Stimulated activated CD8-positive, alpha-beta memory T cell treated with anti-CD3 and anti-CD28 coated beads, Interleukin-12 subunit alpha, Interleukin-12 subunit beta, amount 100 ng/mL, for 24 hours (primary cell): ENCODE results near the gene DLGAP4.

Experiments
- DNase-seq: peaks from one replicate; pipeline ENCODE4 v3.0.0-alpha.2; 2020; ENCODE audit errors: extremely low read depth

The DLGAP4 gene

DNA sequence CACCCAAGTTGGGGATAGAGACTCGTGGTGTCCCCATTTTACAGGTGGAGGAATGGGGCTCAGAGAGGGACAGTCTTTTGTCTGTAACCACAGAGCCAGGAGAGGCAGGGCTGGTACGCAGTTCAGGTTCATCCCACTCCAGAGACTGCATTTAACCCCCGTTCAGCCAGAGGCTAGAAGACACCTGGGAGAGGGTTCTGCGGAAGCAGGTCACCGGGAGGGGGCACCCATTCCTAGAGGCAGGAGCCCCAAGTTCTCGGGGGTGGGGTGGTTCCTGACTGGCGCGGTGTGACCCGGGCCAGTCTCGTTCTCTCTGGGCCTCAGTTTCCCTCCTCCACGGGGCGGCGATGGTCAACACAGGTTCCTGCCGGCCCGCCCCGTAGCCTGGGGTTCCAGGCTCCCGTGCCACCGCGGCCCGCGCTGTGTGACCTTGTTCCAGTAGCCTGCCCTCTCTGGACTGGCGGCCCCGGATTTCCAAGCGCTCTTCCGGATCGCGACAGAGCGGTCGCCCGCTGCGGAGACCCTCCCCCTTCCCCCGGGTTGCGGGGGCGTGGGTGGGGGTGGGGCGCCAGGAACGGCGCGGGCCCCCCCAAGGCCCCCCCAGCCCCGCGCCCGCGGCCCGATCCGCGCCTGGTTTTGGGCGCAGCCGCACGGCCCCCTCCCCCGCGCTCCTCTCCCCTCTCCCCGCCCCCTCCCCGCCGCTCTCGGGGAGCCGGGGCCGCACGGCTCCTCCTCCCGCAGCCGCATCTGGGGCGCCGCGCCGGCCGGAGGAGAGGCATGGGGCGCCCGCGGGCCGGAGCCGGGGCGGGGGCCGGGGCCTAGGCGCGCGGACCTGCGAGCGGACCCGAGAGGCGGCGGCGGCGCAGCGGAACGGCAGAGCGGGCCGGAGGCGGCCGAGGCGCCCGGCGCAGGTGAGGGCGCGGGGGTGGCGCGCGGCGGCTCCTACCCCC is at the start of gene DLGAP4:
TSS of gene DLGAP4 (plus strand) at position 738 of the 950 bp plus-strand sequence. CDS start 125,379 bp downstream, outside the sequence.
- DNase-seq, result no peak

- no peak for DNase-seq
Measured at GRCh38 chr20:36259177-36260061, 46.7 kb upstream of the DLGAP4 start.

DNA sequence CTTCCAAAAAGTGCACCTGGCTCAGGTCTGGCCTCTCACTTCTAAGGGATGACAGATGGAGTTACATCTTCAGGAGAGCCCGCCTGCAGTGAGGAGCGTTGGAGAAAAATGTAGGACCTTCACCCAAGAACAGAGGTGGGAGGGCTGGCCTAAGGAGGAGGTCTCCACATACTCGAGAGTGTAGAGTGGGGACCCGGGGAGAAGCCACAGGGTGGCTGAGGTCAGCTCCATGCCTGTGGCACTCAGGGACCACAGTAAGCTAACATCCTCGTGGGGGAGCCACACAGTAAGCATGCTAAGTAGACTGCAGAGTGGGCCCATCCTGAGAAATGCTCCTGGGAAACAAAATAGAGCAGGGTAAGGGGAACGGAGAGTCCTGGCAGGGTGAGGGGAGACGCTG is 45.8 kb upstream of the DLGAP4 start:
- DNase-seq, result no peak

- DNase-seq, result no peak
Measured at GRCh38 chr20:36261389-36262105, 44.6 kb upstream of the DLGAP4 start.

DNA sequence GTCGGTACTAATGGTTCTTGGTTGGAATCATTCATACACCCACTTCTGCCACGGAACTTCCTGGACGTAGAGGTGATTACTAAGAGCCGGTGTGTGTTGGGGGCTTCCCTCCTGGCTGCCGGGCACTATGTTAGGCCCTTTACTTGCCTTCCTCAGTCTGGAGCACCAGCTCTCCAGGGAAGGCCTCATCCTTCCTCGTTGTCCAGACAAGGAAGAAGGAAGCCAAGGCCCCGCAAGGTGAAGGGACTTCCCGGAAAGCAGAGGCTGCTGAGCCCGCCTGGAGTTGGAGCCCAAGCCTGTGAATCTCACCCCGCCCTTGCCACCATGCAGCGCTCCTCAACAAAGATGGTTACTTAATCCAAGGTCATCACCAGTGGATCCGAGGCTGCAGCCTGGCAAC is 43.7 kb upstream of the DLGAP4 start:
- no peak for DNase-seq

- no peak for DNase-seq
Measured at GRCh38 chr20:36264426-36265246, 41.5 kb upstream of the DLGAP4 start.

DNA sequence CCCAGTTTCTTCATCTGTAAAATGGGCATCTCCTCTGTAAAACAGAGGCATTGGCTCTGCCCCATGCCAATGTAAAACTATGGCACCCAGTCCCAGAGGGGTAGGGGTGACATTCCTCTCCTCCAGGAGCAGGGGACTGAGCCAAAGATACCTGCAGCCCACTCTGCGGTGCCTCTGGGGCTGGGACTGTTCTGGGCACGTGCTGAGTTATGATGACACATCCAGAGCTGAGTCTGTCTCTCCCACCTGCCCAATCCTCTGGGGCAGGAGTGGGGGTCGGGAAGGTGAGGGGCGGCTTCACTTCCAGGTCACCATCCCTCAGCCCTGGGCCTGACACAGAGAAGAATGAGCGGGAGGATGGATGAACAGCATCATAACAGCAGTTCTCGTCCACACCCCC is 40.0 kb upstream of the DLGAP4 start:
- no peak for DNase-seq

DNA sequence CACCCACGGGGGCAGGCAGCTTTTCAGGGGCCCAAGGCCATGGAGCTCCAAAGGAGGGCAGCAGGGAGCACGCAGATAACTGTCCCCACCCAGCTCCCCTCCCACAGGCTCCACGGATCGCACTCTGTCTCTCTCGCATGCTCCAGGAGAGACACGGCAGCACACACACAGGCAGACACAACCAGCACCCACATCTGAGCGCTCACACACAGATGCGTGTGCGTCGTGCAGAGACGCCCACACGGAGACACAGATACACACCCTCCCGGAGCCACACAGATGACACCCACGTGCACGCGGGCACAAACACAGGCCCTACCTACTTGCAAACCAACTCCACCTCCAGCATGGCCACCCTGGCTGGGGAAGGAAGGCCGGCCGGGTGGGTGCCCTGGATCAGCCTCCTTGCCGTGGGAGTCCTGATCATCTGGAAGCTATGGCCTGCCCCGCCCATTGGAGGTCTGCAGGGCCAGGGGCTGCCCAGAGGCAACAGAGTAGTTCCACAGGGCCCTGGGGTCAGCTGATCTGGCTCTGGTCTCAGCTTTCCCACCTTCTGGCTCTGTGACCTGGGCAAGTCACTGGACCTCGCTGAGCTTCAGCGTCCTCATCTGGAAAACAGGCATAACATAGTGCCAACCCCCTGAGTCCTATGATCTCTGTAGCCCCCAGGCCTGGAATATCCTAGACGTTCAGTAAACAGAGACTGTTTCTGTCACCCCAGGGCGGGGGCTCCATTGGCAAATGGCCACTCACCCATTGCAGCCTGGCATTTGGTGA is 38.3 kb upstream of the DLGAP4 start:
- no peak for DNase-seq

GRCh38 chr20:36268440-36269342 is 37.4 kb upstream of the DLGAP4 start:
- DNase-seq, result no peak

DNA sequence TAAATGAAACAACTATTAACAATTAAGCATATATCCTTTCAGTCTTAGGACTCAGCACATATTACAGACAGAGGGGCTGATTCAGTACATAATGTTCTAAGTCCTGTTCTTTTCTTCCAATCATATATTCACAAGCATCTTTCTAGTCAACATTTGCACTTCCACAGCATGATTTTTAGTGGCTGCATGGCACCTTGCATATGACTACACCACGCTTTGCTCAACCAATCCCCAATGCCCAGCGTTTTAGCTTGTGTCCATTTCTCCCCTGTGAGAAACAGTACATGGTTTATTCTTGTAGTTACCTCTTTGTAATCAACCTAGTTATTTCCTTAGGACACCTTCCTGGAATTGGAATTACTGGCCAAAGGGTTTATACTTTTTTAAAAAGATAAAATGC is 36.6 kb upstream of the DLGAP4 start:
- no peak for DNase-seq

DNA sequence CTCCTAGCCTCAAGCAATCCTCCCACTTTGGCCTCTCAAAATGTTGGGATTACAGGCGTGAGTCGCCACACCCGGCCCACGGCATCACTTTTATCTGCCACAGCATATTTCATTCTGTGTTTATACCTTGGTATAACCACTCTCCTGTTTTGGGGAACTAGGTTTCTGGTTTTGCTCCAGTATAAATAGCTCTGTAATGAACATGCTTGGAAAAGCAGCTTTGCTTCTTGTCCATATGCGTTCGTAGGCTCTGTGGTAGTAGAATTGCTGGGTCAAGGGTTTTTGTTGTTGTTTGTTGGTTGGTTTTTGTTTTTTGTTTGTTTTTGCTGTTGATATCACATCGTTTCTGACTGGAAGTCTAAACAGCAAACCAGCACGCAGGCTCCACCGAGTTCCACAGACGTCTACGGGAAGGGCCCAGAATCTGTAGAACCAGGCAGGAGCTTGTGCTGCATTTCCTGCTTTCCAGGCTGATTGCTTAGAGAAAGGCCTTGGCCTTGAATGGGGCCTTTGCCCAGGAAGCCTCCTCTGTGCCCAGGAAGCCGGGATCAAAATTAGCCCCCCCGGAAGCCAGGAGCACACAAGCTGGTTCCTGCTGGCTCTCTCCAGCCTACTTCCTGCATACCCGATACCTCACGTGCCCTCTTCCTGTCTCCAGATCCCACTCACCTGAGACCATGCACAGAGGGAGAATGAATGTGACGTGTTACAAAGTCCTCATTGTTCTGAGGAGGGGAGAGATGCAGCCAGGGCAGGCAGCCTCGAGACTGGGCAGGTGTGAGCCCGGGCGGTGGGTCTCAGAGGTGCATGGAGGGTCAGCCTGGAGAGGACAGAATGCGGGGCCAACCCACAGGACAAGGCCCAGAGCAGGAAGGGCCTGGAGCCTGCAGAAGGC is 35.1 kb upstream of the DLGAP4 start:
- DNase-seq, result no peak

DNA sequence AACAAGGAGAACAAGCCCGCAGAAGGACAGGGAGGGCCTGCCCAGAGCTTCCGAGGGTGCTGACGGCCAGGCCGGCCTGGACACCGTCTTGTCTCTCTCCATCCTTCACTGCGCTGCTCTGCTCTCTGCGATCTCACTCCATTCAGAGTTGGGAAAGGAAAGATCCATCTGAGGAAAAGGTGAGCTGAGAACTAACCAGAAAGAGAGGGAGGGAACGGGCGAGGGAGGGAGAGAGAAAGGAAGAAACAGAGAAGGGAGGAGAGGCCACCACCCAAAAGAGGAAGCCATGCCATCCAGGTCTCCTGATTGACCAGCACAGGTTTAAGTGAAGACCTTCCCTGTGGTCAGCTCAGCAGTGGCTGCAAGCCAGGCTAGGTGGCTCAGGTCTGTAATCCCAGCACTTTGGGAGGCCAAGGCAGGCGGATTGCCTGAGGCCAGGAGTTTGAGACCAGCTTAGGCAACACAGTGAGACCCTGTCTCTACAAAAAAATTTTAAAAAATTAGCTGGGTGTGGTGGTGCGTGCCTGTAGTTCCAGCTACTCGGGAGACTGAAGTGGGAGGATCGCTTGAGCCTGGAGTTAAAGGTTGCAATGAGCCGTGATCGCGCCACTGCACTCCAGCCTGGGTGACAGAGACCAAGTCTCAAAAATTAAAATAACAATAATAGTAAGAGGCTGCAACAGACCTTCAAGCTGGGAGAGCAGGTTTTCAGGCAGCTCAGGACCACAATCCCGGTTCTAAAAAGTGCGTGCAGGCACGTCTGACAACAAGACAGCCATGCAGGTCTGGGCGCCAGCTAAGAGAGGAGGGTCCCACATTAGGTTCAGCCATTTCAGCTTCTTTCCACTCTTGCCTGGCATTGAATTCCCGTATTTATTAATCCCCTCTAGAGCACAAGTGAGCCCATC is 34.2 kb upstream of the DLGAP4 start:
- no peak for DNase-seq

- no peak for DNase-seq
Measured at GRCh38 chr20:36272547-36273220, 33.5 kb upstream of the DLGAP4 start.

DNA sequence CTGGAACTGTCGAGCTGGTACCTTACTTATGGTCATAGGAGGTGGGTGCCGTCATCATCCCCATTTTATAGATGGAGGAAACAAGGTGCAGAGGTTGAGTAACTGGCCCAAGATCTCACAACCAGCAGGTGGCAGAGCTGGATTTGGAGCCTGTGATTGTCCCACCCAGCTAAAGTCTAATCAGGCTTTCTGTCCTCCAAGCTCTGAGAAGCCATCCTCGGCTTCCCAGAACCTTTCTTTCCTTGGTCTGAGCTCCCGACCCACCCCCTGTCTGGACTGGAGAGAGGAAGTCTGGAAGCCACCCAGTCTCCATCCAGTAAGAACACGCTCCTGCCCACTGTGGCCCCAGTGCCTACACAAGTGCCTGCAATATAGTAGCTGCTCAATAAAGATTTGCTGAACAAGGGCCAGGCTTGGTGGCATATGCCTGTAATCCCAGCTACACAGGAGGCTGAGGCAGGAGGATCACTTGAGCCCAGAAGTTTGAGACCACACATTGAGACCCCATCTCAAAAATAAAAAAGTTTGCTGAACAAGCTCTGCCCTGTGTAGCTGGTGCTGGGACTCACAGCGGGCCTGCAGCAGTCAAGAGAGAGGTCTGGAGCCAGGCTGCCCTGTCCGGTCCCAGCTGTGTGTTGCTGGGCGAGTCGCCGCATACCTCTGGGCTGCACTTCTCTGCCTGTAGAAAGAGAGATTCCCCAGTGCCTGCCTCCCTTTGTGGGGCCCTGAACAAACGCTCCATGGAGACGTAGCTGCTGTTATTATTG is 32.5 kb upstream of the DLGAP4 start:
- DNase-seq, result no peak

DNA sequence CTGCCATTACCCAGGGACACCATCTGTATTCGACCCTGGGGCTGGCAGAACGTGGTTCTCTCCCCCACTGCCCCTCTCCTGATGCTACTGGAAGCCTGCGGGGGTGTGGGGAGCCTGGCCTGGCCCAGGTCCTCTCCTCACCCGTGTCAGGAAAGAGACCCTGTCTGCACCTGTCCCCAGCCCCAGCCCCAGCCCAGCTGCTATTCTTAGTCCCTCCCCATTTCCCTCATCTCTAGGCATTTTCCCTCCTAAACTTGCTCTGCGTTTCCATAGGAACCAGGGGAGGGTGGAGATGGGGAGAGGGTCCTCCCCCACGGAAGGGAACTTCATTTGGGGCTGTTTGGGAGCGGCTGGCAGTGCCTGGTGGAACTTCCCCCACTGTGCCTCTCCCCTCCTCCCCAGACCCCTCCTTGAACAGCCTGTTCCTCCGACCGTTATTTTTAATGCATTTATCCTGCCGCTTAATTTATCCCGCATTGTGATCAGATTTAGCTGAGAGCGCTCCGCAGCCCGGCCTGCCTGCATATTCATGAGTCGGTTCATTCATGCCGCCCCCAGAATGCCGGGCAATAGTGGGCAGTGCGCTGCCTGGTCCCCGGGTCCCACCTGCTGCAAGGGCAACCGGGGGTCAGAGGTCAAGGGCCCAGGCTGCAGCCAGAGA is 31.8 kb upstream of the DLGAP4 start:
- no peak for DNase-seq
